ENCODE measurements around the gene IGF2BP2.

DNA sequence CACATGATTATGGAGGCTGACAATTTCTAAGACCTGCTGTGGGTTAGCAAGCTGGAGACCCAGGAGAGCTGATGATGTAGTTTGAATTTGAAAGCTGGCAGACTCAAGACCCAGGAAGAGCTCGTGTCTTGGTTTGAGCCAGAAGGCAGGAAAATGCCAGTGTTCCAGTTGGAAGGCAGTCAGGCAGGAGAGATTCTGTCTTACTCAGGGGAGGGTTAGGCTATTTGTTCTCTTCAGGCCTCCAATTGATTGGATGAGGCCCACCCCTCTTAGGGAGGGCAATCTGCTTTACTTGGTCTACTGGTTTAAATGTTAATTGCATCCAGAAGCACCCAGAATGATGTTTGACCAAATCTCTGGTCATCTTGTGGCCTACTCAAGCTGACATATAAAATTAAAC lies 40.4 kb upstream of the IGF2BP2 start:
- no peak for TF ChIP-seq EZH2phosphoT487 (IDR thresholded peaks at IDR 0.05; ENCODE audit: low read depth)
- TF ChIP-seq, protein P1, sequence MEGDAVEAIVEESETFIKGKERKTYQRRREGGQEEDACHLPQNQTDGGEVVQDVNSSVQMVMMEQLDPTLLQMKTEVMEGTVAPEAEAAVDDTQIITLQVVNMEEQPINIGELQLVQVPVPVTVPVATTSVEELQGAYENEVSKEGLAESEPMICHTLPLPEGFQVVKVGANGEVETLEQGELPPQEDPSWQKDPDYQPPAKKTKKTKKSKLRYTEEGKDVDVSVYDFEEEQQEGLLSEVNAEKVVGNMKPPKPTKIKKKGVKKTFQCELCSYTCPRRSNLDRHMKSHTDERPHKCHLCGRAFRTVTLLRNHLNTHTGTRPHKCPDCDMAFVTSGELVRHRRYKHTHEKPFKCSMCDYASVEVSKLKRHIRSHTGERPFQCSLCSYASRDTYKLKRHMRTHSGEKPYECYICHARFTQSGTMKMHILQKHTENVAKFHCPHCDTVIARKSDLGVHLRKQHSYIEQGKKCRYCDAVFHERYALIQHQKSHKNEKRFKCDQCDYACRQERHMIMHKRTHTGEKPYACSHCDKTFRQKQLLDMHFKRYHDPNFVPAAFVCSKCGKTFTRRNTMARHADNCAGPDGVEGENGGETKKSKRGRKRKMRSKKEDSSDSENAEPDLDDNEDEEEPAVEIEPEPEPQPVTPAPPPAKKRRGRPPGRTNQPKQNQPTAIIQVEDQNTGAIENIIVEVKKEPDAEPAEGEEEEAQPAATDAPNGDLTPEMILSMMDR (IDR thresholded peaks at IDR 0.05; ENCODE audit: low read depth, low read length) = no peak

Measured in OCI-LY3 (cell line).